Lung (tissue), 12 donors: ENCODE results near the gene EXOC6. TPM values are rescaled to one million over a fixed set of nuclear protein-coding genes. Genes with fewer than 3 reads are reported as not detected.
A peak's percentile ranks its signal among the peaks of the same experiment; 100 is the strongest.

Experiments used
- ATAC-seq: fragments of 200-7000 bp; cut with Tn5 transposase; one replicate; pipeline ENCODE4 v1.9.1; 2020; ENCODE audit warnings: moderate number of reproducible peaks; ENCODE audit not compliant: insufficient read depth, low FRiP score
- DNase-seq, 3 donors: peaks; one replicate each; pipeline ENCODE4 v3.0.0-alpha.2; 2013 to 2017
- H3K27ac ChIP-seq, 2 donors: one replicate each; pipeline ENCODE4 v1.5.1; 2013; ENCODE audit warnings: mild to moderate bottlenecking in 2 of 2, moderate library complexity in 2 of 2, control low read depth in 1 of 2, inconsistent platforms in 1 of 2, low read depth in 1 of 2, low read length in 1 of 2
- H3K27me3 ChIP-seq, 3 donors: one replicate each; pipeline ENCODE4 v1.5.1; 2013; ENCODE audit warnings: low read length in 2 of 3; ENCODE audit not compliant: control insufficient read depth in 3 of 3, insufficient read depth in 3 of 3
- H3K36me3 ChIP-seq, 4 donors: one replicate each; pipeline ENCODE4 v1.5.1; 2013; ENCODE audit warnings: low read length in 4 of 4, mild to moderate bottlenecking in 1 of 4, moderate library complexity in 1 of 4; ENCODE audit not compliant: control insufficient read depth in 4 of 4, insufficient read depth in 4 of 4
- H3K4me1 ChIP-seq, 5 donors: one replicate each; pipeline ENCODE4 v1.5.1; 2013; ENCODE audit warnings: low read length in 5 of 5, mild to moderate bottlenecking in 2 of 5, moderate library complexity in 1 of 5; ENCODE audit not compliant: control insufficient read depth in 5 of 5, insufficient read depth in 5 of 5
- H3K4me3 ChIP-seq: one replicate; pipeline ENCODE4 v1.5.1; 2013; ENCODE audit warnings: mild to moderate bottlenecking, control low read depth, moderate library complexity
- H3K9ac ChIP-seq, 2 donors: one replicate each; pipeline ENCODE4 v1.5.1; 2013; ENCODE audit warnings: low read length in 2 of 2, control low read depth in 1 of 2; ENCODE audit not compliant: insufficient read depth in 1 of 2
- H3K9me3 ChIP-seq, 4 donors: one replicate each; pipeline ENCODE4 v1.5.1; 2013; ENCODE audit warnings: low read length in 3 of 4, mild to moderate bottlenecking in 1 of 4, moderate library complexity in 1 of 4; ENCODE audit not compliant: control insufficient read depth in 4 of 4, insufficient read depth in 3 of 4
- WGBS, 2 donors: extraction: QIAGEN DNeasy Blood & Tissue Kit; methylation state at CpG; one replicate each; pipeline ENCODE4 v1.1.7; 2013; 5-methylcytosine and 5-hydroxymethylcytosine counted together
- polyA plus RNA-seq, 2 donors: library from polyadenylated mRNA; stranded (reverse); fragments of 200-250 nt; gene quantifications; one replicate each; pipeline ENCODE4 v1.2.1, GENCODE V29; 2013
- total RNA-seq, 2 donors: library from RNA; depleted of rRNA in 1 of 2; stranded (reverse); fragments of >200 nt in 1 of 2; gene quantifications; one replicate each; pipeline ENCODE4 v1.2.1, GENCODE V29; 2014 to 2021
- TF ChIP-seq, protein P1 (sequence below): IDR thresholded peaks from 2 replicates; pipeline ENCODE4 v1.5.1; 2012; ENCODE audit warnings: mild to moderate bottlenecking; ENCODE audit errors: control extremely low read depth, extremely low read depth
- donor health status: control.
- donor health status: control.
- donor health status: Bipolar disorder and iron deficiency.
- donor health status: healthy.
- donor health status: DM: yes; HTN: yes; CAD: no.

EXOC6 gene
- total and polyA plus RNA-seq, 4 donors: 8.6 to 40.1 (median 11.9) TPM

GRCh38 chr10:92829042-92829785 is 19.1 kb upstream of the EXOC6 start:
- 86% methylated on average over 10 of the region's 10 CpGs for WGBS, 2 donors

GRCh38 chr10:92829786-92830377 is 18.4 kb upstream of the EXOC6 start:
- Histone ChIP-seq H3K4me1 (peaks cover 0 to 6% (median 0%) of the 10 kb centered on the region in 5 donors), H3K9me3 (peaks cover 0 to 2% (median 0%) of the 10 kb centered on the region in 4 donors), H3K27me3 (no peaks in the 10 kb centered on the region), H3K9ac (no peak overlapping the region), H3K36me3 (no peaks in the 10 kb centered on the region), H3K27ac (no peak overlapping the region), H3K4me3 (no peak overlapping the region)
- TF ChIP-seq, protein P1, sequence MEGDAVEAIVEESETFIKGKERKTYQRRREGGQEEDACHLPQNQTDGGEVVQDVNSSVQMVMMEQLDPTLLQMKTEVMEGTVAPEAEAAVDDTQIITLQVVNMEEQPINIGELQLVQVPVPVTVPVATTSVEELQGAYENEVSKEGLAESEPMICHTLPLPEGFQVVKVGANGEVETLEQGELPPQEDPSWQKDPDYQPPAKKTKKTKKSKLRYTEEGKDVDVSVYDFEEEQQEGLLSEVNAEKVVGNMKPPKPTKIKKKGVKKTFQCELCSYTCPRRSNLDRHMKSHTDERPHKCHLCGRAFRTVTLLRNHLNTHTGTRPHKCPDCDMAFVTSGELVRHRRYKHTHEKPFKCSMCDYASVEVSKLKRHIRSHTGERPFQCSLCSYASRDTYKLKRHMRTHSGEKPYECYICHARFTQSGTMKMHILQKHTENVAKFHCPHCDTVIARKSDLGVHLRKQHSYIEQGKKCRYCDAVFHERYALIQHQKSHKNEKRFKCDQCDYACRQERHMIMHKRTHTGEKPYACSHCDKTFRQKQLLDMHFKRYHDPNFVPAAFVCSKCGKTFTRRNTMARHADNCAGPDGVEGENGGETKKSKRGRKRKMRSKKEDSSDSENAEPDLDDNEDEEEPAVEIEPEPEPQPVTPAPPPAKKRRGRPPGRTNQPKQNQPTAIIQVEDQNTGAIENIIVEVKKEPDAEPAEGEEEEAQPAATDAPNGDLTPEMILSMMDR: no peak
- ATAC-seq: no peak
- 87 to 97% methylated on average over 4 of the region's 4 CpGs for WGBS, 2 donors
- no peak for DNase-seq

More at GRCh38 chr10:92829042-92829785, 19.1 kb upstream of the EXOC6 start:
- Histone ChIP-seq H3K27me3 (no peaks in the 10 kb centered on the region), H3K9me3 (peaks cover 0 to 2% (median 0%) of the 10 kb centered on the region in 4 donors), H3K4me3 (no peak overlapping the region), H3K4me1 (peaks cover 0 to 6% (median 0%) of the 10 kb centered on the region in 5 donors), H3K36me3 (no peaks in the 10 kb centered on the region), H3K9ac (no peak overlapping the region), H3K27ac (no peak overlapping the region)
- TF ChIP-seq, protein P1: no peak
- ATAC-seq (no peak), DNase-seq (no peak)

DNA sequence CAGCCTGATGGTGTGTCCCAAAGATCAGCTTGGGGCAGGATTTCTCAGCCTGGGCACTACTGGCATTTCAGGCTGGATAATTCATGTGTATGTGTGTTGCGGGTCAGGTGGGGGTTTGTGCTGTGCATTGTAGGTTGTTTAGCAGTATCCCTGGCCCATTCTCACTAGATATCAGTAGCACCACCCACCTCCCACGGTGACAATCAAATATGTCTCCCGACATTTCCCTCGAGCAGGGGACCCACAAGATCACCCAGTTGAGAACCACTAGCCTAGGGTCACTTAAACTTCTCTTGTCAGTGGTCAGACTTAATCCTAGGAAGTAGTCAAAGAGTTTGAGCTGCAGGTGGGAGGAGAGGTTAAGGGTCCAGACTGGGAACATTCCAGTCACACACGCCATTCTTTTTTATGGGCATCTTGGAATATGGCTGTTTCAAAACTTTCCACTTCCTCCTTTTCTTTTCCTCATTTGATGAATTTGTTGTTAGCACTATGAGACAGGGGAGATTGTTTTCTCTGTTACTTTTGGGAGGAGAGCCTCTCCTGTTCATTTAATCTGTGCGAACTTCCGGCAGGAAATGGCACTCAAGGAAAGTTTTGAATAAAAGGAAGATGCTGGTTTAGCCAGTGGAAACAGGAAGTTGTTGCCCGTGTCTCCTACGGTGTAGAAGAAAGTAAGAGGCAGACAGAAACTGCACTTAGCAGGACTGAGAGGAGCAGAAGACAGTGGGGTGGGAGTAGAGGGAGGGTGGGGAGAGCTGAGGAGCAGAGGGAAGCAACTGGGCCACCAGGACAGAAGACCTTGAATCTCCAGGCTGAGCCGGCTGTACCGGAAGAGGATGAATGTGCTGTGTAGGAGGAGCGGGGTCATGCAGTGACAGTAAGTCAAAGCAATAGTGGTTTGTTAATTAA is 17.6 kb upstream of the EXOC6 start:
- Histone ChIP-seq H3K27ac (peak overlapping the region in 1 of 2 donors; percentile 45), H3K27me3 (no peaks in the 10 kb centered on the region), H3K4me3 (no peak overlapping the region), H3K36me3 (no peaks in the 10 kb centered on the region), H3K9me3 (peaks cover 0 to 2% (median 0%) of the 10 kb centered on the region in 4 donors), H3K9ac (no peak overlapping the region), H3K4me1 (peaks cover 0 to 6% (median 0%) of the 10 kb centered on the region in 5 donors)
- 34 to 45% methylated on average over 12 of the region's 12 CpGs for WGBS, 2 donors
- TF ChIP-seq, protein P1: no peak
- ATAC-seq: peak; percentile 53
- DNase-seq: peak in 2 of 3 donors; percentile 35 to 38
